ENCODE measurements around the gene ITPK1.

Gene ITPK1

DNA sequence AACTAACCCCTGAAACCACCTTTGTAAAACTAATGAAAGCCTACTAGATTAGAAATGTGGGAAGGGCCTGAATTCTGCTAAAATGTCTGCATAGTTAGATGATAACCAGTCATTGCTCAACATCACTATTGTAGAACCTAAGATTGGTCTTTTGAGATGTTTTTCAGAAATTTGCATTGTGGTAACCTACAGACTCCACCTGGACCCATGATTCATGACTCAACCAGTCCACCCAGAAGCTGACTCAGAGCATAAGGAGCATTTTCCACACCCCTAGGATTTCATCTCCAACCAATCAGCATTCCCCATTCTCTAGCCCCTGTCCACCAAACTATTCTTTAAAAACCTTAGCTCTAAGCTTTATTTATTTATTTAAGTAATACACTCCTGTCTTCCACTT lies 223.1 kb downstream of the ITPK1 start:
- H3K27me3 ChIP-seq (ENCODE audit: low read depth, low read length): no peaks in the 10 kb centered on the region
- no peak overlapping the region for H3K4me3 ChIP-seq (ENCODE audit: low read depth in 1 of 2, low read length in 2 of 2)
- H3K4me1 ChIP-seq (ENCODE audit: control insufficient read depth in 1 of 2, insufficient read depth in 2 of 2, low read length in 2 of 2): no peaks in the 10 kb centered on the region
- peaks cover 10 to 22% of the 10 kb centered on the region in 2 donors for H3K9me3 ChIP-seq (ENCODE audit: control insufficient read depth in 1 of 2, low read length in 2 of 2)
- H3K27ac ChIP-seq (ENCODE audit: low read length): no peak overlapping the region
- no peaks in the 10 kb centered on the region for H3K36me3 ChIP-seq (ENCODE audit: control insufficient read depth in 1 of 2, insufficient read depth in 2 of 2, low read length in 2 of 2)

GRCh38 chr14:92890830-92891588 lies 224.7 kb downstream of the ITPK1 start:
- Histone ChIP-seq H3K9me3 (ENCODE audit: control insufficient read depth in 1 of 2, low read length in 2 of 2) (peaks cover 10 to 22% of the 10 kb centered on the region in 2 donors), H3K27ac (ENCODE audit: low read length) (no peak overlapping the region), H3K36me3 (ENCODE audit: control insufficient read depth in 1 of 2, insufficient read depth in 2 of 2, low read length in 2 of 2) (no peaks in the 10 kb centered on the region), H3K4me1 (ENCODE audit: control insufficient read depth in 1 of 2, insufficient read depth in 2 of 2, low read length in 2 of 2) (no peaks in the 10 kb centered on the region), H3K27me3 (ENCODE audit: low read depth, low read length) (no peaks in the 10 kb centered on the region), H3K4me3 (ENCODE audit: low read depth in 1 of 2, low read length in 2 of 2) (no peak overlapping the region)

GRCh38 chr14:92888896-92889295 lies 226.8 kb downstream of the ITPK1 start:
- no peaks in the 10 kb centered on the region for H3K4me1 ChIP-seq (ENCODE audit: control insufficient read depth in 1 of 2, insufficient read depth in 2 of 2, low read length in 2 of 2)
- H3K36me3 ChIP-seq (ENCODE audit: control insufficient read depth in 1 of 2, insufficient read depth in 2 of 2, low read length in 2 of 2): no peaks in the 10 kb centered on the region
- H3K27me3 ChIP-seq (ENCODE audit: low read depth, low read length): peaks cover 9% of the 10 kb centered on the region
- no peak overlapping the region for H3K4me3 ChIP-seq (ENCODE audit: low read depth in 1 of 2, low read length in 2 of 2)
- peaks cover 10 to 13% of the 10 kb centered on the region in 2 donors for H3K9me3 ChIP-seq (ENCODE audit: control insufficient read depth in 1 of 2, low read length in 2 of 2)
- H3K27ac ChIP-seq (ENCODE audit: low read length): no peak overlapping the region

DNA sequence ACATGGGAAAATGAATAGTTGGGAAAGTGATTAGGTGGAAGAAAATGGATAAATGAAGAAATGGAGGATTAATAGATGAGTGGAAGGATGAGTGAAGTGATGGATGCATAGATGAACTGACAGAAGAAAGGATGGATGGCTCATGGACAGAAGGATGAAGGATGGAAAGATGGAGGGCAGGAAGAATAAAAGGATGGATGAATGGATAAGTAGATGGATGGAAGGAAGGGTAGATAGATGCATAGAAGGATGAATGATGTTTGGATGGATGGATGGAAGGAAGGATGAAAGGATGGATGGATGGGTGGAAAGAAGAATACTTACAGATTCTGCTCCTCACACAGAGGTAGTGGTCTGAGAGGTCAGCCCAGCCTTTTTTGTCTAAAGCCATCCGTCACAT lies 228.6 kb downstream of the ITPK1 start:
- H3K27me3 ChIP-seq (ENCODE audit: low read depth, low read length): peaks cover 9% of the 10 kb centered on the region
- H3K4me1 ChIP-seq (ENCODE audit: control insufficient read depth in 1 of 2, insufficient read depth in 2 of 2, low read length in 2 of 2): no peaks in the 10 kb centered on the region
- H3K9me3 ChIP-seq (ENCODE audit: control insufficient read depth in 1 of 2, low read length in 2 of 2): peaks cover 0 to 3% of the 10 kb centered on the region in 2 donors
- no peak overlapping the region for H3K27ac ChIP-seq (ENCODE audit: low read length)
- no peaks in the 10 kb centered on the region for H3K36me3 ChIP-seq (ENCODE audit: control insufficient read depth in 1 of 2, insufficient read depth in 2 of 2, low read length in 2 of 2)
- no peak overlapping the region for H3K4me3 ChIP-seq (ENCODE audit: low read depth in 1 of 2, low read length in 2 of 2)

All from muscle layer of duodenum (tissue), 2 donors.